ENCODE results near the gene SAMMSON.
A peak's percentile ranks its signal among the peaks of the same experiment; 100 is the strongest.

SAMMSON gene

GRCh38 chr3:69987833-69988232 is 11.7 kb upstream of the SAMMSON start:
- H3K4me3 ChIP-seq (ENCODE audit: low read length): no peak overlapping the region
- H3K4me1 ChIP-seq (ENCODE audit: low read length): no peaks in the 10 kb centered on the region
- H3K36me3 ChIP-seq (replicated peaks; ENCODE audit: low read depth, low read length): no peaks in the 10 kb centered on the region
- TF ChIP-seq CTCF (IDR thresholded peaks at IDR 0.05; ENCODE audit: low read depth, low read length) (no peak), EZH2phosphoT487 (IDR thresholded peaks at IDR 0.05; ENCODE audit: low read depth) (no peak)
- H2AFZ ChIP-seq (ENCODE audit: low read depth, low read length): no peak overlapping the region
- no peaks in the 10 kb centered on the region for H3K9me3 ChIP-seq (ENCODE audit: insufficient read depth, low read length)
- no peaks in the 10 kb centered on the region for H3K79me2 ChIP-seq (ENCODE audit: low read length)
- no peak overlapping the region for H3K27ac ChIP-seq (ENCODE audit: low read length)
- no peak overlapping the region for H3K4me2 ChIP-seq (ENCODE audit: low read length)
- no peaks in the 10 kb centered on the region for H4K20me1 ChIP-seq (ENCODE audit: insufficient read depth, low read length)
- H3K9ac ChIP-seq (ENCODE audit: low read length): no peak overlapping the region
- H3K27me3 ChIP-seq (ENCODE audit: low read depth, low read length): no peaks in the 10 kb centered on the region

DNA sequence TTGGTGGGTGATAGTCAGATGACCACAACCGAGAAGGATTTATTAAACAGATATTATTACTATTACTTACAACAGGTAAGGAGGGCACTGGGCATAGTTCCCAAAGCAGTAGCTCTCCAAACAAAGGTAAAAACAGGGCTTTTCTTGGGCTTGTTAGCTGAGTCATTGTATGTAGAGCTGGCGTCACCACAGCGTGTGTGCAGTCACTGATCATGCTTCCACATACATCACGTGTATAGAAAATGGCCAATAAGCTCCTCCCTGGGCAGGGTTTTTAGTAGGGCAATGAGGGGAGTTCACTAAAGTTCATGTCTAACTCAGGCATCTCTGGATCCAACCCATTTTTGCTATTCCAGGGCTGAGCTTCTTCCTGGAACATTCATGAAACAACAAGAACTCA is 5.8 kb upstream of the SAMMSON start:
- Histone ChIP-seq H3K9me3 (ENCODE audit: insufficient read depth, low read length) (no peaks in the 10 kb centered on the region), H3K4me1 (ENCODE audit: low read length) (peaks cover 5% of the 10 kb centered on the region), H3K79me2 (ENCODE audit: low read length) (no peaks in the 10 kb centered on the region), H3K4me2 (ENCODE audit: low read length) (no peak overlapping the region), H3K4me3 (ENCODE audit: low read length) (no peak overlapping the region), H3K9ac (ENCODE audit: low read length) (no peak overlapping the region), H3K27ac (ENCODE audit: low read length) (no peak overlapping the region), H2AFZ (ENCODE audit: low read depth, low read length) (no peak overlapping the region), H3K27me3 (ENCODE audit: low read depth, low read length) (no peaks in the 10 kb centered on the region; the same call in none of the 2 replicates), H4K20me1 (ENCODE audit: insufficient read depth, low read length) (no peaks in the 10 kb centered on the region), H3K36me3 (replicated peaks; ENCODE audit: low read depth, low read length) (no peaks in the 10 kb centered on the region)
- TF ChIP-seq CTCF (IDR thresholded peaks at IDR 0.05; ENCODE audit: low read depth, low read length) (no peak), EZH2phosphoT487 (IDR thresholded peaks at IDR 0.05; ENCODE audit: low read depth) (no peak)

GRCh38 chr3:69994919-69995318 is 4.6 kb upstream of the SAMMSON start:
- H3K27ac ChIP-seq (ENCODE audit: low read length): no peak overlapping the region
- H3K36me3 ChIP-seq (replicated peaks; ENCODE audit: low read depth, low read length): no peaks in the 10 kb centered on the region
- no peak overlapping the region for H2AFZ ChIP-seq (ENCODE audit: low read depth, low read length)
- no peak overlapping the region for H3K9ac ChIP-seq (ENCODE audit: low read length)
- H3K79me2 ChIP-seq (ENCODE audit: low read length): no peaks in the 10 kb centered on the region
- no peak overlapping the region for H3K4me3 ChIP-seq (ENCODE audit: low read length)
- no peaks in the 10 kb centered on the region; the same call in none of the 2 replicates for H3K27me3 ChIP-seq (ENCODE audit: low read depth, low read length)
- no peaks in the 10 kb centered on the region for H4K20me1 ChIP-seq (ENCODE audit: insufficient read depth, low read length)
- H3K4me1 ChIP-seq (ENCODE audit: low read length): peaks cover 5% of the 10 kb centered on the region
- H3K9me3 ChIP-seq (ENCODE audit: insufficient read depth, low read length): no peaks in the 10 kb centered on the region
- no peak for TF ChIP-seq EZH2phosphoT487 (IDR thresholded peaks at IDR 0.05; ENCODE audit: low read depth)
- TF ChIP-seq CTCF (IDR thresholded peaks at IDR 0.05; ENCODE audit: low read depth, low read length): no peak
- peak overlapping the region; percentile 18; the same call in 1 of the 2 replicates for H3K4me2 ChIP-seq (ENCODE audit: low read length)

- Histone ChIP-seq H3K9me3 (ENCODE audit: insufficient read depth, low read length) (no peaks in the 10 kb centered on the region), H3K27me3 (ENCODE audit: low read depth, low read length) (no peaks in the 10 kb centered on the region; the same call in none of the 2 replicates), H3K9ac (ENCODE audit: low read length) (no peak overlapping the region), H3K27ac (ENCODE audit: low read length) (no peak overlapping the region), H3K79me2 (ENCODE audit: low read length) (no peaks in the 10 kb centered on the region), H2AFZ (ENCODE audit: low read depth, low read length) (no peak overlapping the region), H3K36me3 (replicated peaks; ENCODE audit: low read depth, low read length) (no peaks in the 10 kb centered on the region), H3K4me2 (ENCODE audit: low read length) (no peak overlapping the region), H3K4me3 (ENCODE audit: low read length) (no peak overlapping the region), H3K4me1 (ENCODE audit: low read length) (peaks cover 5% of the 10 kb centered on the region), H4K20me1 (ENCODE audit: insufficient read depth, low read length) (no peaks in the 10 kb centered on the region)
- TF ChIP-seq EZH2phosphoT487 (IDR thresholded peaks at IDR 0.05; ENCODE audit: low read depth): no peak
- TF ChIP-seq CTCF (IDR thresholded peaks at IDR 0.05; ENCODE audit: low read depth, low read length): no peak
Observed at GRCh38 chr3:69997631-69998307, 1.8 kb upstream of the SAMMSON start.

All from OCI-LY3 (cell line).